Erythroblast (primary cell): ENCODE data around the gene ZNF217.
"Not testable (repeated sequence)": the region's sequence is repeated elsewhere in the genome, so short reads cannot be mapped to it uniquely, and the experiment has no call there.

ENCODE experiments used
- GATA1 ChIP-seq: IDR thresholded peaks from 2 replicates; pipeline ENCODE4 v1.6.1; 2011; ENCODE audit warnings: low read depth, mild to moderate bottlenecking, control low read depth, low read length, moderate library complexity
- POLR2A ChIP-seq: IDR thresholded peaks from 2 replicates; pipeline ENCODE4 v1.6.1; 2011; ENCODE audit warnings: mild to moderate bottlenecking, low read length

- TF ChIP-seq POLR2A, result peak; percentile 21
- TF ChIP-seq GATA1, result not testable (repeated sequence)
These were observed 1.1 kb downstream of the ZNF217 start for GRCh38 chr20:53592454-53592991.
